A673 (cell line): ENCODE measurements around the gene PLCG2.

Source experiments
- EZH2 ChIP-seq: fragments of 200-600 bp; sonication (generic); IDR thresholded peaks from 2 replicates; pipeline ENCODE4 v1.6.1; 2017; ENCODE audit warnings: borderline replicate concordance, low read depth, mild to moderate bottlenecking, mixed read lengths, antibody characterized with exemption, low read length; ENCODE audit not compliant: poor library complexity, severe bottlenecking
- TF ChIP-seq, protein P1 (sequence below): fragments of 300-800, 200-600 bp; sonication (generic); conservative IDR thresholded peaks from 2 replicates; pipeline ENCODE4 v1.5.1; 2017; ENCODE audit warnings: low read depth, mild to moderate bottlenecking, antibody characterized with exemption, low read length, moderate library complexity, mixed read lengths

GRCh38 chr16:81904320-81904719 is 125.2 kb downstream of the PLCG2 start:
- TF ChIP-seq, protein P1, sequence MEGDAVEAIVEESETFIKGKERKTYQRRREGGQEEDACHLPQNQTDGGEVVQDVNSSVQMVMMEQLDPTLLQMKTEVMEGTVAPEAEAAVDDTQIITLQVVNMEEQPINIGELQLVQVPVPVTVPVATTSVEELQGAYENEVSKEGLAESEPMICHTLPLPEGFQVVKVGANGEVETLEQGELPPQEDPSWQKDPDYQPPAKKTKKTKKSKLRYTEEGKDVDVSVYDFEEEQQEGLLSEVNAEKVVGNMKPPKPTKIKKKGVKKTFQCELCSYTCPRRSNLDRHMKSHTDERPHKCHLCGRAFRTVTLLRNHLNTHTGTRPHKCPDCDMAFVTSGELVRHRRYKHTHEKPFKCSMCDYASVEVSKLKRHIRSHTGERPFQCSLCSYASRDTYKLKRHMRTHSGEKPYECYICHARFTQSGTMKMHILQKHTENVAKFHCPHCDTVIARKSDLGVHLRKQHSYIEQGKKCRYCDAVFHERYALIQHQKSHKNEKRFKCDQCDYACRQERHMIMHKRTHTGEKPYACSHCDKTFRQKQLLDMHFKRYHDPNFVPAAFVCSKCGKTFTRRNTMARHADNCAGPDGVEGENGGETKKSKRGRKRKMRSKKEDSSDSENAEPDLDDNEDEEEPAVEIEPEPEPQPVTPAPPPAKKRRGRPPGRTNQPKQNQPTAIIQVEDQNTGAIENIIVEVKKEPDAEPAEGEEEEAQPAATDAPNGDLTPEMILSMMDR, result no peak
- TF ChIP-seq EZH2, result no peak
